ENCODE data around the gene WNT10A. TPM values are rescaled to one million over a fixed set of nuclear protein-coding genes. Genes with fewer than 3 reads are reported as not detected.

The WNT10A gene
- total RNA-seq, 1 experiment from 2014 or later: 1.5 TPM

DNA sequence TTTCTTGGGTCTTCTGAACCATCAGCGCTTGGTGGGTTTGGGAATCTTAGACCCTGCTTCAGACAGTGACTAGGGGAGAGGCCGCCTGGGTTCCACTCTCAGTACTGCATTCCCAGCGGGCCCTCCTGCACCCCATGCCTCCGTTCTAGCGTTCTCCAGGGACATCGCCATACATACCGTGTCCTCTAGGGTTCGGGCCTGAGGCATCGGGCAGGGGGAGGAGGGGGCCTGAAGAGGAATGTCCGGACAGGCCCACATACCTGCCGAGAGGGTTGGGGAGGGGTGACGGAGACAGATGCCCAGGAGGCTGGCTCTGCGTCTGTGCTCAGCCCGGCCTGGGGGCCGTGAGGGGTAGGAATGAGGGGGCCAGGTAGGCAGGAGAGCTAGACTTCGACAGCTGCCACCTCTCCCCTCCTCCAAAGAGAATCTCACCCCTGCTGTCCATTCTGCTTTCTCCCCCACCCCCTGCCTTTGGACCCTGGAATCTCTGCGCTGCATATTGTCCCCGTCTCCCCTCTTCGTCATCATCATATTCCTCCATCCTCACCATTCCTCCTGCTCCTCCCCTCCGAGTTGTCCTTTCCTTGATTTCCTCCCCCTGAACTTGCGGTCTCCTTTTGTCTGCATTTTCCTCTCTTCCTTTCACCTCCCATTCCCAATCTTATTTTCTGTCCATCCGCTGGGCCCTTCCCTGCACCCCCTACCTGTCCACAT is 7.8 kb upstream of the WNT10A start:
- no peaks in the 10 kb centered on the region for H3K27me3 ChIP-seq (ENCODE audit: insufficient read depth, low read length)
- ChIA-PET POLR2A (no interaction called here), RAD21 (ENCODE audit: low non-redundant PET in 1 of 2, low total read pairs in 2 of 2, uncharacterized antibody in 2 of 2, unreplicated experiment in 2 of 2) (no interaction called here), CTCF (interaction anchor here (15.1 kb wide), 1 partner anchor 22 kb away, joined by 278 read pairs; no protein-coding TSS in a partner anchor)
- no peaks in the 10 kb centered on the region for H4K20me1 ChIP-seq (ENCODE audit: insufficient read depth)
- H3K79me2 ChIP-seq (ENCODE audit: insufficient read depth, low read length): no peaks in the 10 kb centered on the region
- no peaks in the 10 kb centered on the region for H3K36me3 ChIP-seq (ENCODE audit: control insufficient read depth in 1 of 2, insufficient read depth in 2 of 2, low read length in 2 of 2)
- ATAC-seq: no peak
- intact Hi-C loops (cut with micrococcal nuclease): no loop called here
- no peak overlapping the region for H2AFZ ChIP-seq (ENCODE audit: low read depth, low read length, poor library complexity, severe bottlenecking)
- no peak for DNase-seq (ENCODE audit: low read depth, low spot score)
- no peaks in the 10 kb centered on the region for H3K9me3 ChIP-seq (ENCODE audit: control insufficient read depth in 1 of 2, insufficient read depth in 1 of 2, low read depth in 1 of 2, low read length in 2 of 2)
- H3K27ac ChIP-seq (ENCODE audit: low read depth, low read length): no peak overlapping the region
- no peak overlapping the region for H3K4me3 ChIP-seq (replicated peaks in 1 of 2; ENCODE audit: low read depth in 1 of 2, low read length in 2 of 2)
- TF ChIP-seq SP1 (IDR thresholded peaks at IDR 0.05; ENCODE audit: low read depth): no peak
- TF ChIP-seq TCF7L2 (IDR thresholded peaks at IDR 0.05; ENCODE audit: borderline replicate concordance, extremely low read depth, insufficient read depth, insufficient read length): no peak
- no peak for TF ChIP-seq SIN3A (IDR thresholded peaks at IDR 0.05; ENCODE audit: low read depth)
- TF ChIP-seq, protein P1, sequence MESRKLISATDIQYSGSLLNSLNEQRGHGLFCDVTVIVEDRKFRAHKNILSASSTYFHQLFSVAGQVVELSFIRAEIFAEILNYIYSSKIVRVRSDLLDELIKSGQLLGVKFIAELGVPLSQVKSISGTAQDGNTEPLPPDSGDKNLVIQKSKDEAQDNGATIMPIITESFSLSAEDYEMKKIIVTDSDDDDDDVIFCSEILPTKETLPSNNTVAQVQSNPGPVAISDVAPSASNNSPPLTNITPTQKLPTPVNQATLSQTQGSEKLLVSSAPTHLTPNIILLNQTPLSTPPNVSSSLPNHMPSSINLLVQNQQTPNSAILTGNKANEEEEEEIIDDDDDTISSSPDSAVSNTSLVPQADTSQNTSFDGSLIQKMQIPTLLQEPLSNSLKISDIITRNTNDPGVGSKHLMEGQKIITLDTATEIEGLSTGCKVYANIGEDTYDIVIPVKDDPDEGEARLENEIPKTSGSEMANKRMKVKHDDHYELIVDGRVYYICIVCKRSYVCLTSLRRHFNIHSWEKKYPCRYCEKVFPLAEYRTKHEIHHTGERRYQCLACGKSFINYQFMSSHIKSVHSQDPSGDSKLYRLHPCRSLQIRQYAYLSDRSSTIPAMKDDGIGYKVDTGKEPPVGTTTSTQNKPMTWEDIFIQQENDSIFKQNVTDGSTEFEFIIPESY (IDR thresholded peaks at IDR 0.05; ENCODE audit: extremely low read depth, insufficient replicate concordance, low read length): no peak
- no peak for TF ChIP-seq YY1 (IDR thresholded peaks at IDR 0.05; ENCODE audit: extremely low read depth, insufficient replicate concordance, low read depth, low read length)
- TF ChIP-seq EZH2 (IDR thresholded peaks at IDR 0.05): no peak
- no peak for TF ChIP-seq EZH2phosphoT487 (IDR thresholded peaks at IDR 0.05; ENCODE audit: borderline replicate concordance)
- TF ChIP-seq JUND (IDR thresholded peaks at IDR 0.05): no peak
- TF ChIP-seq, protein P2, sequence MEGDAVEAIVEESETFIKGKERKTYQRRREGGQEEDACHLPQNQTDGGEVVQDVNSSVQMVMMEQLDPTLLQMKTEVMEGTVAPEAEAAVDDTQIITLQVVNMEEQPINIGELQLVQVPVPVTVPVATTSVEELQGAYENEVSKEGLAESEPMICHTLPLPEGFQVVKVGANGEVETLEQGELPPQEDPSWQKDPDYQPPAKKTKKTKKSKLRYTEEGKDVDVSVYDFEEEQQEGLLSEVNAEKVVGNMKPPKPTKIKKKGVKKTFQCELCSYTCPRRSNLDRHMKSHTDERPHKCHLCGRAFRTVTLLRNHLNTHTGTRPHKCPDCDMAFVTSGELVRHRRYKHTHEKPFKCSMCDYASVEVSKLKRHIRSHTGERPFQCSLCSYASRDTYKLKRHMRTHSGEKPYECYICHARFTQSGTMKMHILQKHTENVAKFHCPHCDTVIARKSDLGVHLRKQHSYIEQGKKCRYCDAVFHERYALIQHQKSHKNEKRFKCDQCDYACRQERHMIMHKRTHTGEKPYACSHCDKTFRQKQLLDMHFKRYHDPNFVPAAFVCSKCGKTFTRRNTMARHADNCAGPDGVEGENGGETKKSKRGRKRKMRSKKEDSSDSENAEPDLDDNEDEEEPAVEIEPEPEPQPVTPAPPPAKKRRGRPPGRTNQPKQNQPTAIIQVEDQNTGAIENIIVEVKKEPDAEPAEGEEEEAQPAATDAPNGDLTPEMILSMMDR (IDR thresholded peaks at IDR 0.05 in 2 of 3, conservative IDR thresholded peaks at IDR 0.05 in 1 of 3; ENCODE audit: borderline replicate concordance in 1 of 3, insufficient read depth in 1 of 3, low read depth in 2 of 3, low read length in 2 of 3): no peak
- no peak for TF ChIP-seq CBX3 (IDR thresholded peaks at IDR 0.05; ENCODE audit: low read depth)
- TF ChIP-seq FOSL1 (IDR thresholded peaks at IDR 0.05; ENCODE audit: low read depth): no peak
- no peak for TF ChIP-seq SRF (IDR thresholded peaks at IDR 0.05; ENCODE audit: low read depth)
- no peak for TF ChIP-seq POLR2AphosphoS5 (IDR thresholded peaks at IDR 0.05; ENCODE audit: low read depth, low read length)
- TF ChIP-seq, protein P3, sequence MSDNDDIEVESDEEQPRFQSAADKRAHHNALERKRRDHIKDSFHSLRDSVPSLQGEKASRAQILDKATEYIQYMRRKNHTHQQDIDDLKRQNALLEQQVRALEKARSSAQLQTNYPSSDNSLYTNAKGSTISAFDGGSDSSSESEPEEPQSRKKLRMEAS (IDR thresholded peaks at IDR 0.05): no peak
- TF ChIP-seq ZNF274 (IDR thresholded peaks at IDR 0.05; ENCODE audit: low read depth, low read length): no peak
- TF ChIP-seq EGR1 (IDR thresholded peaks at IDR 0.05; ENCODE audit: low read depth): no peak
- no peak for TF ChIP-seq ZFX (IDR thresholded peaks at IDR 0.05)
- no peak for TF ChIP-seq RAD21 (IDR thresholded peaks at IDR 0.05; ENCODE audit: low read depth)
- peaks cover 0 to 5% of the 10 kb centered on the region in 2 experiments; a peak in 2 of 4 replicates for H3K4me1 ChIP-seq (ENCODE audit: control insufficient read depth in 1 of 2, insufficient read depth in 2 of 2, low read length in 2 of 2)
- H3K4me2 ChIP-seq (ENCODE audit: low read length): no peak overlapping the region
- BruUV-seq (replicated peaks): no TSS peak
- no peak overlapping the region for H3K9ac ChIP-seq (ENCODE audit: low read length)
- no peaks in the 10 kb centered on the region for H3K9me2 ChIP-seq (ENCODE audit: insufficient read depth)
